Measurements from ENCODE around the gene PCDHA11. TPM values are rescaled to one million over a fixed set of nuclear protein-coding genes. Genes with fewer than 3 reads are reported as not detected.
"Not testable (repeated sequence)": the region's sequence is repeated elsewhere in the genome, so short reads cannot be mapped to it uniquely, and the experiment has no call there.

PCDHA11 gene
- total RNA-seq, 4 donors from 2014 or later: 0.48 to 1.2 TPM; not detected in 2

GRCh38 chr5:140823475-140823874 lies 45.3 kb upstream of the PCDHA11 start:
- intact Hi-C loops (cut with DNase I; ENCODE audit: low total_unique reads) (no loop called here), in situ Hi-C loops (cut with MboI; ENCODE audit: low pct_ligation_motif_present in 1 of 4, low pct_unique_long_range_greater_than_20kb in 1 of 4, low sequenced_read_pairs in 3 of 4) (no loop called here)
- TF ChIP-seq POLR2A (IDR thresholded peaks at IDR 0.05): no peak
- TF ChIP-seq CTCF (IDR thresholded peaks at IDR 0.05): no peak
- TF ChIP-seq EP300 (IDR thresholded peaks at IDR 0.05; ENCODE audit: low read depth): no peak
- TF ChIP-seq POLR2AphosphoS5 (IDR thresholded peaks at IDR 0.05): no peak
- Histone ChIP-seq H3K36me3 (no peaks in the 10 kb centered on the region), H3K4me3 (no peak overlapping the region), H3K4me1 (no peaks in the 10 kb centered on the region), H3K27me3 (peaks cover 23% of the 10 kb centered on the region), H3K9me3 (peaks cover 8 to 27% of the 10 kb centered on the region in 2 donors), H3K27ac (no peak overlapping the region)
- no peak for DNase-seq
- WGBS, 2 donors (ENCODE audit: low coverage in 1 of 2): 74% methylated on average over 35 of the region's 38 CpGs; no CpG with 5 or more reads in 1 of the 2 donors

- DNase-seq: no peak
- in situ Hi-C loops (cut with MboI; ENCODE audit: low pct_ligation_motif_present in 1 of 4, low pct_unique_long_range_greater_than_20kb in 1 of 4, low sequenced_read_pairs in 3 of 4) (no loop called here), intact Hi-C loops (cut with DNase I; ENCODE audit: low total_unique reads) (no loop called here)
- H3K9me3 ChIP-seq: peaks cover 9 to 36% of the 10 kb centered on the region in 2 donors
- H3K27ac ChIP-seq: no peak within 1 kb of the TSS
- H3K36me3 ChIP-seq: no peaks in the 10 kb centered on the region
- H3K27me3 ChIP-seq: peaks cover 31% of the 10 kb centered on the region
- H3K4me3 ChIP-seq: no peak within 1 kb of the TSS
- TF ChIP-seq POLR2A (IDR thresholded peaks at IDR 0.05) (no peak), CTCF (IDR thresholded peaks at IDR 0.05) (no peak)
- H3K4me1 ChIP-seq: no peaks in the 10 kb centered on the region
- 48 to 57% methylated on average over 9 to 27 of the region's 27 CpGs for WGBS, 2 donors (ENCODE audit: low coverage in 1 of 2)
Measured at GRCh38 chr5:140827704-140828361, 40.9 kb upstream of the PCDHA11 start, which contains the start of gene PCDHA6. TSS of gene PCDHA6 (plus strand) at chr5:140827960. CDS start at chr5:140828092, 132 bp downstream.

- TF ChIP-seq CTCF (IDR thresholded peaks at IDR 0.05) (no peak), POLR2AphosphoS5 (IDR thresholded peaks at IDR 0.05) (no peak), EP300 (IDR thresholded peaks at IDR 0.05; ENCODE audit: low read depth) (no peak), POLR2A (IDR thresholded peaks at IDR 0.05) (no peak)
- Histone ChIP-seq H3K27me3 (peaks cover 31% of the 10 kb centered on the region), H3K36me3 (no peaks in the 10 kb centered on the region), H3K9me3 (peaks cover 9 to 38% of the 10 kb centered on the region in 2 donors), H3K4me1 (no peaks in the 10 kb centered on the region), H3K27ac (no peak overlapping the region), H3K4me3 (no peak overlapping the region)
- in situ Hi-C loops (cut with MboI; ENCODE audit: low pct_ligation_motif_present in 1 of 4, low pct_unique_long_range_greater_than_20kb in 1 of 4, low sequenced_read_pairs in 3 of 4): no loop called here
- WGBS, 2 donors (ENCODE audit: low coverage in 1 of 2): 58 to 66% methylated on average over 4 to 18 of the region's 18 CpGs
- DNase-seq: no peak
- intact Hi-C loops (cut with DNase I; ENCODE audit: low total_unique reads): no loop called here
Measured at GRCh38 chr5:140828362-140828737, 40.4 kb upstream of the PCDHA11 start.

- DNase-seq; in situ Hi-C loops (cut with MboI; ENCODE audit: low pct_ligation_motif_present in 1 of 4, low pct_unique_long_range_greater_than_20kb in 1 of 4, low sequenced_read_pairs in 3 of 4): not testable (repeated sequence)
Measured at GRCh38 chr5:140829511-140830501, 39.0 kb upstream of the PCDHA11 start.

More at GRCh38 chr5:140829511-140830501, 39.0 kb upstream of the PCDHA11 start:
- intact Hi-C loops (cut with DNase I; ENCODE audit: low total_unique reads); H3K36me3 ChIP-seq; H3K4me1 ChIP-seq; H3K4me3 ChIP-seq; H3K27ac ChIP-seq: not testable (repeated sequence)
- H3K27me3 ChIP-seq: peaks cover 42% of the 10 kb centered on the region
- WGBS, 2 donors (ENCODE audit: low coverage in 1 of 2): 63 to 78% methylated on average over 1 to 103 of the region's 106 CpGs
- H3K9me3 ChIP-seq: peaks cover 12 to 46% of the 10 kb centered on the region in 2 donors

Measured in transverse colon (tissue), 4 donors.